Endothelial cell of umbilical vein (primary cell): Measurements from ENCODE around the gene HES3. TPM values are rescaled to one million over a fixed set of nuclear protein-coding genes. Genes with fewer than 3 reads are reported as not detected.

Experiments used
- BruUV-seq: library from RNA; stranded (reverse); fragments of 400-500 nt; replicated peaks from 2 replicates; lab custom pipeline; 2021; lab: Mats Ljungman, UMichigan
- CTCF ChIA-PET: fragments of 300-600, 350-600 bp; sonication (Branson Sonifier 250); formaldehyde crosslinking; loops from one replicate; lab custom pipeline; 2021; ENCODE audit warnings: antibody characterized with exemption, inconsistent platforms; lab: Charles Lee
- POLR2A ChIA-PET: fragments of 300-600, 350-600 bp; sonication (Branson Sonifier 250); formaldehyde crosslinking; loops from one replicate; lab custom pipeline; 2021; ENCODE audit warnings: antibody characterized with exemption, inconsistent platforms; lab: Charles Lee
- DNase-seq: peaks from one replicate; pipeline ENCODE4 v3.0.0-alpha.2; 2011; ENCODE audit warnings: low read depth, low spot score
- FAIRE-seq: peaks from 2 replicates; lab custom pipeline; 2011; peaks lifted over from hg19 to GRCh38; lab: Jason Lieb, UNC
- H2AFZ ChIP-seq: 2 replicates; pipeline ENCODE4 v1.6.0; 2012; ENCODE audit warnings: low read depth, low read length, control low read depth, inconsistent platforms
- H3K27ac ChIP-seq: 2 replicates; pipeline ENCODE4 v1.5.1; 2011; ENCODE audit warnings: low read depth, mild to moderate bottlenecking, control low read depth, low read length, moderate library complexity; ENCODE audit not compliant: insufficient read depth
- H3K27me3 ChIP-seq, 2 experiments: 2 replicates each; pipeline versions ENCODE4 v1.6.0 to v1.6.1; 2011; ENCODE audit warnings: low read length in 2 of 2, mixed read lengths in 1 of 2; ENCODE audit not compliant: control insufficient read depth in 2 of 2, insufficient read depth in 2 of 2
- H3K36me3 ChIP-seq, 2 experiments: 2 replicates in 1 of 2; 3 replicates in 1 of 2; pipeline ENCODE4 v1.5.1; 2011; ENCODE audit warnings: low read length in 2 of 2, mild to moderate bottlenecking in 1 of 2, moderate library complexity in 1 of 2; ENCODE audit not compliant: control insufficient read depth in 2 of 2, insufficient read depth in 2 of 2; ENCODE audit errors: extremely low read depth in 1 of 2
- H3K4me1 ChIP-seq: 3 replicates; pipeline ENCODE4 v1.5.1; 2011; ENCODE audit warnings: mild to moderate bottlenecking, low read length; ENCODE audit not compliant: control insufficient read depth, insufficient read depth; ENCODE audit errors: extremely low read depth
- H3K4me2 ChIP-seq: 2 replicates; pipeline ENCODE4 v1.6.1; 2011; ENCODE audit warnings: low read length, control low read depth, mixed read lengths; ENCODE audit not compliant: insufficient read depth
- H3K4me3 ChIP-seq, 3 experiments: fragments of 200-600 bp in 1 of 3; sonication (generic), shearing (Covaris generic) in 1 of 3; replicated peaks in 1 of 3; 2 replicates each; pipeline ENCODE4 v1.5.1; 2011 to 2016; ENCODE audit warnings: control low read depth in 3 of 3, low read length in 3 of 3, mild to moderate bottlenecking in 2 of 3, inconsistent platforms in 1 of 3, low read depth in 1 of 3, moderate library complexity in 1 of 3; ENCODE audit not compliant: insufficient read depth in 1 of 3
- H3K79me2 ChIP-seq: 2 replicates; pipeline ENCODE4 v1.6.0; 2012; ENCODE audit warnings: low read length, inconsistent platforms; ENCODE audit not compliant: control insufficient read depth, insufficient read depth
- H3K9ac ChIP-seq: replicated peaks from 2 replicates; pipeline ENCODE3; 2011; ENCODE audit warnings: low read length, control low read depth; ENCODE audit not compliant: insufficient read depth; ENCODE audit errors: extremely low read depth
- H3K9me1 ChIP-seq: replicated peaks from 3 replicates; pipeline ENCODE4 v1.6.0; 2011; ENCODE audit warnings: mild to moderate bottlenecking, low read length; ENCODE audit not compliant: control insufficient read depth, insufficient read depth; ENCODE audit errors: extremely low read depth
- H3K9me3 ChIP-seq: replicated peaks from 2 replicates; pipeline ENCODE4 v1.5.1; 2012; ENCODE audit warnings: low read length, inconsistent platforms; ENCODE audit not compliant: control insufficient read depth, insufficient read depth
- H4K20me1 ChIP-seq: replicated peaks from 2 replicates; pipeline ENCODE3; 2011; ENCODE audit warnings: mild to moderate bottlenecking, low read length; ENCODE audit not compliant: control insufficient read depth, insufficient read depth; ENCODE audit errors: extremely low read depth
- FOS ChIP-seq: IDR thresholded peaks from 2 replicates; pipeline ENCODE4 v1.6.1; 2011; ENCODE audit warnings: mild to moderate bottlenecking, low read length, moderate library complexity, borderline replicate concordance; ENCODE audit not compliant: insufficient read depth
- GATA2 ChIP-seq: IDR thresholded peaks from 2 replicates; pipeline ENCODE4 v1.7.0; 2011; ENCODE audit warnings: low read depth, mild to moderate bottlenecking, moderate library complexity, mixed read lengths, low read length; ENCODE audit not compliant: insufficient read length, insufficient read depth
- JUN ChIP-seq: IDR thresholded peaks from 2 replicates; pipeline ENCODE4 v1.6.1; 2011; ENCODE audit warnings: borderline replicate concordance, low read depth; ENCODE audit not compliant: insufficient read length, insufficient read depth
- MYC ChIP-seq: IDR thresholded peaks from one replicate; pipeline ENCODE4 v1.6.1; 2011; ENCODE audit warnings: mild to moderate bottlenecking, low read depth, low read length
- POLR2A ChIP-seq: IDR thresholded peaks from 2 replicates; pipeline ENCODE4 v1.6.1; 2012; ENCODE audit warnings: low read depth, mild to moderate bottlenecking, control low read depth, low read length
- POLR2AphosphoS5 ChIP-seq: IDR thresholded peaks from 2 replicates; pipeline ENCODE4 v1.6.1; 2012; ENCODE audit warnings: low read depth, mild to moderate bottlenecking, control low read depth, low read length, moderate library complexity; ENCODE audit not compliant: insufficient read depth
- dilution Hi-C: fragments of 300-500 bp; cut with MboI; formaldehyde crosslinking; loops from one replicate; pipeline ENCODE4 v1.15.0; 2019; ENCODE audit warnings: low sequenced_read_pairs; ENCODE audit not compliant: extremely low pct_ligation_motif_present
- intact Hi-C: fragments of 100-400 bp; cut with micrococcal nuclease; formaldehyde crosslinking; loops from one replicate; pipeline ENCODE4 v1.10.0; 2022
- polyA plus RNA-seq, 4 experiments: library from polyadenylated mRNA; depleted of rRNA in 3 of 4; stranded (reverse) in 3 of 4; unstranded in 1 of 4; fragments of >200 nt; gene quantifications; 2 replicates each; pipeline versions ENCODE4 v1.2.1 to v1.2.3, GENCODE V29; 2011 to 2012; ENCODE audit warnings: missing spikeins in 1 of 4
- total RNA-seq: library from RNA; stranded (reverse); gene quantifications from 2 replicates; pipeline ENCODE4 v1.2.3, GENCODE V29; 2021
- TF ChIP-seq, protein P1 (sequence below), 2 donors: IDR thresholded peaks; 1 replicate in 1 of 2; 2 replicates in 1 of 2; pipeline ENCODE4 v1.5.1; 2011; ENCODE audit warnings: low read length in 2 of 2, mild to moderate bottlenecking in 2 of 2, moderate library complexity in 2 of 2, control low read depth in 1 of 2, inconsistent platforms in 1 of 2, low read depth in 1 of 2; ENCODE audit not compliant: insufficient read depth in 1 of 2; ENCODE audit errors: extremely low read depth in 1 of 2
- TF ChIP-seq, protein P2 (sequence below): IDR thresholded peaks from 2 replicates; pipeline ENCODE4 v1.6.1; 2011; ENCODE audit not compliant: insufficient read depth, insufficient read length

Gene HES3
- total and polyA plus RNA-seq, 2 donors (not counting 3 experiments of a cell fraction or from before 2014, with no cell fraction given) = not detected

DNA sequence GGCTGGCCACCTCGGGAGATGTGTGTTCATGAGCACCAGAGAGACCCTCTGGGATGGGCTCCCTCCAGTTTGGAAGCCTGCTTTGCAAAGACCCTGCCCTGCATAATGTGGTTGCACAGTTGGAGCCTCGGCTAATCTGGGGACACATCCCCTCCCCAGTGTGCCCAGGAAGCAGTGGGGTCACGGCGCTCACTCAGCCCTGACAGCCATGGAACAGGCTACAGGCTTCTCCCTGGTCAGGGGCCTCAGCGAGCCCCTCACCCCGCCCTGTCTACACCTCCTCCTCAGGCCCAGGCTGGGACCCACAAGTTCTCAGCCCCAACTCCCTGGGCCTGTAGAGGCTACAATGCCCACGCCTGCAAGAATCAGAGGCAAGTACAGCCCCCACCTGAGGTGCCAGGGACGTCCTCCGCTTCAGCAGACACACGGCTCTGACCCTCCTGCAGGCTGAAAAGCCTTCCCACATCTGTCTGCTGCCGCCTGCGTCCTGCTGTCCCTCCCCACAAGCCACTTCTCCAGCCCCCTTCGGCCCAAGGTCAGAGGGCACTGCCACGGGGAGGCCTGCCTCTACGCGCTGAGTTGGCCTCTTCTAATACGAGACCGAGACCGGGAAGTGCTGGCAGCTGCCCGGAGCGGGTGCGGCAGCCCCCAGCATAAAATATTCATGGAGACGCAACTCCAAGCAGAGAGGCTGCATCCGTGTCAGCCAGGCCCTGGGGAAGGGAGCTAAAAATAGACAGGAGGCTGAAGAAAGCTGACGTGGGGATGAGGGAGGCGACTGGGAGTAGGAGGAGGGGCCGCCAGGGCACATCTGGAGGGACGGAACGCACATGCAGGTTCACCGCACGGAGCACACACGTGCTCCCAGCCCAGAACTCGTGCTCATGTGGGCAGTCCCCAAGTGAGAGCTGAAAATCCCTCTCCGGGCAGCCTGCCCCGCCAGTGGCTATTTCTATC is 32.1 kb downstream of the HES3 start:
- FAIRE-seq (no peak), DNase-seq (no peak)
- Histone ChIP-seq H3K36me3 (no peaks in the 10 kb centered on the region), H3K4me2 (no peak overlapping the region), H3K9me1 (no peaks in the 10 kb centered on the region), H3K27me3 (no peaks in the 10 kb centered on the region), H4K20me1 (no peaks in the 10 kb centered on the region), H3K79me2 (no peaks in the 10 kb centered on the region), H3K4me3 (no peak overlapping the region), H3K9me3 (no peaks in the 10 kb centered on the region), H3K4me1 (no peaks in the 10 kb centered on the region), H2AFZ (no peak overlapping the region), H3K27ac (no peak overlapping the region), H3K9ac (no peak overlapping the region)
- CTCF ChIA-PET = no interaction called here
- no peak for TF ChIP-seq MYC
- TF ChIP-seq JUN = no peak
- TF ChIP-seq, protein P1, sequence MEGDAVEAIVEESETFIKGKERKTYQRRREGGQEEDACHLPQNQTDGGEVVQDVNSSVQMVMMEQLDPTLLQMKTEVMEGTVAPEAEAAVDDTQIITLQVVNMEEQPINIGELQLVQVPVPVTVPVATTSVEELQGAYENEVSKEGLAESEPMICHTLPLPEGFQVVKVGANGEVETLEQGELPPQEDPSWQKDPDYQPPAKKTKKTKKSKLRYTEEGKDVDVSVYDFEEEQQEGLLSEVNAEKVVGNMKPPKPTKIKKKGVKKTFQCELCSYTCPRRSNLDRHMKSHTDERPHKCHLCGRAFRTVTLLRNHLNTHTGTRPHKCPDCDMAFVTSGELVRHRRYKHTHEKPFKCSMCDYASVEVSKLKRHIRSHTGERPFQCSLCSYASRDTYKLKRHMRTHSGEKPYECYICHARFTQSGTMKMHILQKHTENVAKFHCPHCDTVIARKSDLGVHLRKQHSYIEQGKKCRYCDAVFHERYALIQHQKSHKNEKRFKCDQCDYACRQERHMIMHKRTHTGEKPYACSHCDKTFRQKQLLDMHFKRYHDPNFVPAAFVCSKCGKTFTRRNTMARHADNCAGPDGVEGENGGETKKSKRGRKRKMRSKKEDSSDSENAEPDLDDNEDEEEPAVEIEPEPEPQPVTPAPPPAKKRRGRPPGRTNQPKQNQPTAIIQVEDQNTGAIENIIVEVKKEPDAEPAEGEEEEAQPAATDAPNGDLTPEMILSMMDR (IDR thresholded peaks at IDR 0.05; ENCODE audit: extremely low read depth in 1 of 2, insufficient read depth in 1 of 2, low read depth in 1 of 2, low read length in 2 of 2) = no peak
- TF ChIP-seq FOS = no peak
- TF ChIP-seq GATA2 = no peak
- TF ChIP-seq, protein P2, sequence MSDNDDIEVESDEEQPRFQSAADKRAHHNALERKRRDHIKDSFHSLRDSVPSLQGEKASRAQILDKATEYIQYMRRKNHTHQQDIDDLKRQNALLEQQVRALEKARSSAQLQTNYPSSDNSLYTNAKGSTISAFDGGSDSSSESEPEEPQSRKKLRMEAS = no peak
- no peak for TF ChIP-seq POLR2AphosphoS5
- TF ChIP-seq POLR2A = no peak
- dilution Hi-C loops = no loop called here
- no TSS peak for BruUV-seq
- intact Hi-C loops = no loop called here
- POLR2A ChIA-PET = no interaction called here
